GM21447 (cell line): ENCODE results near the gene LRCH1.
A peak's percentile ranks its signal among the peaks of the same experiment; 100 is the strongest.

Experiments used
- ATAC-seq: cut with Tn5 transposase; IDR thresholded peaks from one replicate; pipeline ENCODE4 v1.9.1; 2021; ENCODE audit not compliant: unreplicated experiment

Gene LRCH1

DNA sequence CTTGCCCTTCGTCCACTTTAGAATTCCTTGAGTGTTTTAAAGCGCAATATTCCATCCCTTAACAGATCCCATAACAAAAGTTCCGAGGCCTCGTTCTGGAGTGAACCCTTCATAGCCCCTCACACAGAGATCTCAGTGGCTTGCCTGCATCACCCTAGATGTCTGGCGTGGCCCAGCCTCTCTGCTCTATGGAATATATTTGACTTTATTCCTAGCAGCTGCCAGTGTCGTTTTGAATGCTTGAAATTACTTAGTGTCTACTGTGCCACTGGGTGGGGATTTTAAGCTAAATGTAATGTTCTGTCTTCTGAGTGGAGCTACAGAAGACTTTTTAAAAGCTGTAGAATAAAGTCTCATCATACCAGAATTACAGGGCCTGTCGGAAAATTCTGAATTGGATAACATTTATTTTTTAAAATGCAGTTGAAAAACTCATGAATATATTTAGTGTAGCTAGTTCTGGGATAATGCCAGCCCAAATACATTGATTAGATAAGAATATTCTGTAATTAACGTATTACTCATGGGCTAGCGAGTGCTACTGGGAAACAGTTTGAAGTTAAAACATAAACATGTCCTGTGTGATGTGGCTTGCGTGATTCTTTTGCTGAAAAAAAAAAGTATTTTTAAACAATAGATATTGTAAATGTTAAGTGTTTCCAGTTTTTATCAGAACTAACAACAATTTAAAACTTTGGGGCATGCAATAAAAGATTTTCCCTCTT lies 132.2 kb downstream of the LRCH1 start:
- no peak for ATAC-seq

DNA sequence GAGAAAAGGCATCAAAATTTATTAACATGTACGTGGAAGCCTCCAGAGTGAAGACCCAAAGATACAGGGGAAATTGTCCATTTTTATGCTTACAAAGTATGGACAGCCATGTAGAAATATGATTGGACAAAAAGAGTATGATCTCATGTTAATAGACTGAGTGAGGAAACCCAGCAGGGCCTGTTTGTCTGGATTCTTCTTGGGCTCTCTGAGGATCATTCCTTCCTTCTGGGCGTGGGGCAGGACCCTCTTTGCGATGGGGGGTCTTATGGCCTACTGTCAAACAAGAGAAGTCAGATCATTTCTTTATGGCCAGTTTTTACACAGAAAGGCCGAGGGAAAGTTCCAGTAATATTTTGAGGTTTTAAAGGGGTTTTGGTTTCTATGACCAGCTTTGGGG lies 133.2 kb downstream of the LRCH1 start:
- ATAC-seq = no peak

DNA sequence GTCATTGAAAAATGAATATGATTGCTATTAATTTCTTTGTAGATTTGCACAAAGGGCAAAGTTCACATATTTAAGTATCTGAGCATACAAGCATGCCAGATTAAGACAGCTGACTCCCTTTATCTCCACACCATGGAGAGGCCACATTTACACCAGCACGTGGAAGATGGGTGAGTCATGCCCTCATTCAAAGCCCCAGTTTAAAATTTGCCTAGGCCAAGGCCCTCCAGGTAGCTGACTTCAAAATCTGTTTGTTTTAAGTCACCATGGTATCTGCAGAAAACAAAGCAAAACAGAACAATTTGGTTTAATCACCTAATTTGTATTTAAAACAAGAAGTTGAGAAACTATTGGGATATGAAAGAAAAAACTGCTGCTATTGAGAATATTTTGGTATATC lies 134.8 kb downstream of the LRCH1 start:
- ATAC-seq = no peak

DNA sequence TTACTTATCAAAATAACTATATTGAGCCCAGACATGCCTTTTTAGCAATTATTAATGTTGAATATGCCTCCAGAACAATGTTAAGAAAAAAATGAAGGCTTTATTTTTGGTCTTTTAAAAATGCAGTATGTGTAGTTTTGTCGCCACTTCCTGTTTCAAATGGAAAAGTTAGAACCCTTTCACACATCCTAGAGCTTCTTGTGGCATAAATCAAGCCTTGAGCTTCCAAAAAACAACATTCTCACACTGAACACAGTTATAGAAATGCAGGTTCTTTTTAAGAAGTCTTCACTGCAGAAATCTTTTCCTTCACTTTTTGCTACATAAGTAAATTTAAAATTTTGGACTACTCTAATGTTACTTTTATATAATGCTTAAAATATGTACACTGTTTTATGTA lies 135.3 kb downstream of the LRCH1 start:
- no peak for ATAC-seq

DNA sequence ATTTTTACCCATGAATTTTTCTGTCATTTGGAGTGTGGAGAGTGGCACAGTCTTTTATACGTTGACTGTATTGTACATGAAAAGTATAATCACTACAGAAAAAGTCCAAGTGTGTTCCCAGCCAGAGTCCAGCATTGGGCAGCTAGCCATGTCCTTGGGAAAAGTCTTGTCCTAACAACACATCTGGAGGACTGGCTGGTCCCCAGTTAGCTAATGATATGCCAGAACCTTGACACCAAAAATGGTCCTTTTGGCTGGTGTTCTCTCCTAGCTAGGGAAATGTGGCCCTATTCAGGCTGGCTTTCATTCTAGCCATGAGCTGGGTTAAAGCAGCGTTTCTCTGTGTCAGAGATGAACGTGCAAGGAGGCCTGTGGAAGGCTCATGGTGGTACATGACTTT lies 145.0 kb downstream of the LRCH1 start:
- ATAC-seq = no peak

GRCh38 chr13:46698910-46699460 lies 146.0 kb downstream of the LRCH1 start:
- no peak for ATAC-seq

- no peak for ATAC-seq
These were observed 159.6 kb downstream of the LRCH1 start for GRCh38 chr13:46712524-46712923.

- ATAC-seq = no peak
These were observed 162.4 kb downstream of the LRCH1 start for GRCh38 chr13:46715363-46715762.

DNA sequence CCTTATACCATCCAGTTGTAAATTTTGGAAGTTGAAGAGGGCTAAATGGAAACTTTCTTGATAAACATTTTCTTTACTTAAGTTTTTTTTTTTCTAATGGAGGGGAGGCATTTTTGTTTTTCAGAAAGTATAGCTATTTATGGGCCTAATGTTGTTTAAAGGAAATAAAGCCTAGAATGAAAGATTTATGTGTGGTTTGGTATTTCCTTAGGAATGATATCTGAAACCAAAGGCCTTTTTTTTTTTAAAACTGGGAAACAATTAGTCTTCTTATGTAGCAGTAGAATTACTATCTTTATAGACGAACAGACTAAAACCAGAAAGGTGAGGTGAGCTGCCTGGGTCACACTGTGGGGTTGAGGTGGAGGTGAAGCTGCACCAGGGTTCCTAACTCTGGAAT lies 163.9 kb downstream of the LRCH1 start:
- ATAC-seq = no peak

DNA sequence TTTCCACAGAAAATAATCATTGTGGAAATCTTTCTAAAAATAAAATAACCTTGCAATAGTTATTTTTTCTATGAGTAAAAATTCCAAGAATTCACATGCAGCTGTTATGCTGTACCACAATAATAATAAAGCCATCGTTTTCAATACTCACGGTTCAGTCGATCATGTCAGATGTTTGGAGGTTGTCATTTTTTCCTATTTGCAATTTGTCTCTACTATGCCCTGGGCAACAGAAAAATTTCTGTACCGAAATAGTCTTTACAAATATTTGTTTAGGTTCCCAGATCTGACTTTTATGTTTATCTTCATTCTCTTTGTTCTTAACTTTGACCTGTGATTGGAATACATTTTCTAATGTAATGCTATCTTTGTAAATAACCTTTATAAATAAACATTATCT lies 164.3 kb downstream of the LRCH1 start:
- ATAC-seq = no peak

DNA sequence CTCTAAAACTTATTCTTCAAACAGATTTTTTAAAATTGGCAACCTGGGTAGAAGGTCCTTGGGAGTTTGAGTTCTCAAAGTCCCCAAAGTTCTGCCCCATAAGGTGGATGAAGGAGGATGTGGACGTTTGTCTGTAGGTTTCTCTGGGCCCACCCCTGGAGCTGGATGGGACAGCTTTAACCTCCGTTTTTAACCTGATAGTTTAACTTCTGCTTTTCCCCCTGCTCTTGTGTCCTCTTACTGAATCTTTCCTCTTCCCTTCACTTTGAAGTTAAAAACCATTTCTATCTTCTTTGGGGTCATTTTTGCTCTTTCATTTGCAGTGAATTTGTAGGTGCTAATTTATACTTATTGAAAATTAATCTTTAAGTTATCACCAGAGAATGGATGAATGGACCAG lies 164.9 kb downstream of the LRCH1 start:
- no peak for ATAC-seq

DNA sequence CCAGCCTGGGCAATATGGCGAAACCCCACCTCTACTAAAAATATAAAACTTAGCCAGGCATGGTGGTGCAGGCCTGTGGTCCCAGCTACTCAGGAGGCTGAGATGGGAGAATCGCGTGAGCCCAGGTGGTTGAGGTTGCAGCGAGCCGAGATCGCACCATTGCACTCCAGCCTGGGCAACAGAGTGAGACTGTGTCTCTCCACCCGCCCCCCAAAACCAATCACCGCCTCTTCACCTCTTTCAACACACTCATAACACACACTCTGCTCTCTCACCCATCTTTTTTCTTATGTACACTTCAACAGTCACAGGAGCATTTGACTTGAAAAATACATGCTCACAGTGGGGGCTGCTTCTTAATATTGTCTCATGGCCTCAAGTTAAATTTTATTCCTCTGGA lies 167.2 kb downstream of the LRCH1 start:
- ATAC-seq = peak; percentile 76

GRCh38 chr13:46721054-46721453 lies 168.1 kb downstream of the LRCH1 start:
- ATAC-seq = no peak

GRCh38 chr13:46726347-46726746 lies 173.4 kb downstream of the LRCH1 start:
- no peak for ATAC-seq

GRCh38 chr13:46728777-46729176 lies 175.8 kb downstream of the LRCH1 start:
- ATAC-seq = no peak

GRCh38 chr13:46731535-46731934 lies 178.6 kb downstream of the LRCH1 start:
- ATAC-seq = no peak

DNA sequence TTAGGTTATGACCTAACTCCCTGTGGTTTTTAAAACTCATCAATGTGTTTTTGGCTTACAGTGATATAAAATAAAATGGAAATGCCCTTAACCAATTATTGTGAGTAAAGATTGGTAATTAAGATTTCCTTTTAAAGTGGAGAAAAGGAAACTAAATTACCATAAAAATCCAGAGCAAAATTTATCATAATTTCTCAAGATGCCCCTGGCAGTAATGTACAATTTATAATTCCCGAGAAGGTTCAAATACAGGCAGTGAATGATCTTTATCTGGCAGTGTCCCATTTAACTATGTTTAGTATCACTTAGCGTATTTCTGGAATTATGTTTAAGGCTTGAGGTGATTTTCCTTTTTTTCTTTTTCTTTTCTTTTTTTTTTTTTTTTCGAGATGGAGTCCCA lies 182.5 kb downstream of the LRCH1 start:
- no peak for ATAC-seq

DNA sequence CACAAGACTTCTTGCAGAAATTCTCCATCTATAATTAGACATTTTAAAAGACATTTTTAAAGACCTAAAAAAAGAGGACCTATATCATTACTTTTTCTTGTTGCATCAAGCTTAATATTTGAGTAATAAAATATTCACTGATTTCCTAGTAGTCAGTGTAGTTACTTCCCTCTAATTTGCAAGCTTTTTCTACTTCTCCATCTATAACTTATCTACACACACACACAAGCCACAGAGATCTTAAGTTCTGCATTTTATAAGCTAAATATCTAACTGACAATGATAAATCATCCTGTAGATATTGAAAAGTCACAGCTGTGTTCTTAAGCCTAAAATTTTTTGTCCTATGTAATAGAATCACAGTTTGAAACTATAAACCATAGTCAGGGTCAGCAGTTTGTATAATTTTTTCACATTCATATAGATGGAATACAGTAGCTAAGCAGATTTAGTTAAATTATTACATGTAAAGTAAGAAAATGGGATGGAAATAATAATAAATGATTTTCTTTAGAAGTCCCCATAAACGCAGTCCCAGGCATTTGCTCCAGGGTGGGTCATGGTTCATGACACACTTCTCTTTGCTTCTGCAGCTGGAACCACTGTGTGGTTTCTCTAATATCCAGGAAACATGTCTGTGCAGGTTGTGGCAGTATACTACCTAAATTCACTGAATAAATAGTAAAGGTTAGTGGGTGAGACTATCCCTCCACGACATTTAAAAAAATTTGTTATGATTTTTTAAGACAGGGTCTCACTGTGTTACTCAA lies 183.8 kb downstream of the LRCH1 start:
- no peak for ATAC-seq

- no peak for ATAC-seq
These were observed 185.1 kb downstream of the LRCH1 start for GRCh38 chr13:46738055-46738454.

DNA sequence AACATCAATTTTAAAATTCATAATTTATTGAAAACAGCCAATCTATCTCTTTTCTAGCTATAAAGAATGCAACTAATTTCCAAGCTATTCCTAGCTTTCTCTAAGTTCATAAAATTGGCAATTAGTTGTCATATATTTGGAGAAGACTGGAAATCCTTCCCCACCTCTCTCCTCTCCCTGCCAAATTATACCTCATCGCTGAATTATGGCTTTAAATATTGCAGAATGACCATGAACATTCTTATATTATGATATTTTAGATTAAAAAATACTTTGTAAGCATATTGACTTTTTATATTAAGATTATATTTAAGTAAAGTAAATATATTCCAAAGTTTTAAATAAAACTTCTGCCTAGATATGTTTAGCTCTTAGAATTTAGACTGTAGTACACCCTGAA lies 185.8 kb downstream of the LRCH1 start:
- no peak for ATAC-seq

DNA sequence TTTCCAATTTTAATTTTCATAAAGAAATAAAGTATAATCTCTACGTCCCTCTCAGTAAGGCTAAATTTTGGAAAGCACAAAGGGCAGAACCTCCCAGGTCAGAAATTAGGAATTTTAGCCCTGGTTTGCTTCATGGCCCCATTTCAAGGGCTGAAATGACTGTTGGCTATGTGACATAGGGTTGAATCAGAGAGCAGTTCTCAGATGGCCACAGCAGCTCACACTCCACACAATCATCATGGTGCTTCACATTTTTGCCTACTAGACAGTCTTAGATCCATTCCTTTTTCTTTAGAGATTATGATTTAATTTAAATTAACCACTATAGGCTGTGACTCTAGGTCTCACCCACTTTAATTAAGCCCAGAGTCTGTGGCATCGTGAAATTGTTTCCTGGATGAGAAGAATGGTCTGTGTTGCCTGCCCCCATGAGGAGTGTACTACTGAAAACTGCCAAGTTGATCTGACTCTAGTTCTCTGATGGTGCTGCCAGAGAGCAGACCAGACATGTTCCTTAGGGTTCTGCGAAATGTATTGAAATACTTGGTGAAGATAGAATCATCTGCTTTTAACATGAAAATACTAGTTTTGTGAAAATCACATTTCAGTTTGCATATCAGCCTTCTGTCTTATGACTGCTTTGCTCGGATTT lies 186.6 kb downstream of the LRCH1 start:
- no peak for ATAC-seq

- no peak for ATAC-seq
These were observed 190.2 kb downstream of the LRCH1 start for GRCh38 chr13:46743191-46743590.
